Left lung (tissue), 10 donors: ENCODE results near the gene PDE11A. TPM values are rescaled to one million over a fixed set of nuclear protein-coding genes. Genes with fewer than 3 reads are reported as not detected.

ENCODE experiments used
- ATAC-seq: fragments of 200-7000 bp; cut with Tn5 transposase; one replicate; pipeline ENCODE4 v1.9.1; 2020; ENCODE audit warnings: moderate library complexity
- DNase-seq, 4 donors: peaks; one replicate each; pipeline ENCODE4 v3.0.0-alpha.2; 2013 to 2020
- H3K27ac ChIP-seq, 2 donors: fragments of 200-600 bp; sonication (generic) in 1 of 2; one replicate each; pipeline versions ENCODE4 v1.5.0 to v1.8.0; 2020 to 2021
- H3K27me3 ChIP-seq, 2 donors: fragments of 200-600 bp; sonication (generic) in 1 of 2; one replicate each; pipeline versions ENCODE4 v1.5.0 to v1.8.0; 2020 to 2021
- H3K36me3 ChIP-seq, 2 donors: fragments of 200-600 bp; sonication (generic) in 1 of 2; one replicate each; pipeline versions ENCODE4 v1.5.0 to v1.8.0; 2020 to 2021
- H3K4me1 ChIP-seq, 2 donors: fragments of 200-600 bp; one replicate each; pipeline ENCODE4 v1.8.0; 2021
- H3K4me3 ChIP-seq, 2 donors: fragments of 200-600 bp; sonication (generic) in 1 of 2; one replicate each; pipeline versions ENCODE4 v1.5.0 to v1.8.0; 2020 to 2021; ENCODE audit warnings: mild to moderate bottlenecking in 1 of 2
- H3K9me3 ChIP-seq, 2 donors: fragments of 200-600 bp; sonication (generic) in 1 of 2; one replicate each; pipeline versions ENCODE4 v1.5.0 to v1.8.0; 2020 to 2021
- intact Hi-C, 2 donors: fragments of 100-400 bp; cut with DNase I; formaldehyde crosslinking; loops; one replicate each; pipeline versions ENCODE4 v1.11.2 to v1.14.2; 2022
- polyA plus RNA-seq, 6 donors: library from polyadenylated mRNA; unstranded; fragments of 120-200 nt; gene quantifications; one replicate each; pipeline ENCODE4 v1.2.1, GENCODE V29; 2013; ENCODE audit not compliant: insufficient read length in 6 of 6
- total RNA-seq, 2 donors: library from RNA; stranded (reverse); fragmentation: NEBNext Ultra II Directional; extraction: Animal tissue kit (Norgen Biotek cat#: 25700); gene quantifications; one replicate each; pipeline ENCODE4 v1.2.1, GENCODE V29; 2021
- TF ChIP-seq, protein P1 (sequence below), 2 donors: fragments of 200-600 bp; sonication (generic) in 1 of 2; IDR thresholded peaks; one replicate each; pipeline versions ENCODE4 v1.5.0 to v1.8.0; 2021; ENCODE audit warnings: antibody characterized with exemption in 2 of 2
- donor health status: DM: no; HTN: yes; CAD: no.
- donor health status: DM: no; HTN: no; CAD: no.

PDE11A gene
- total and polyA plus RNA-seq, 8 donors = 0.24 to 0.73 (median 0.35) TPM

- TF ChIP-seq, protein P1, sequence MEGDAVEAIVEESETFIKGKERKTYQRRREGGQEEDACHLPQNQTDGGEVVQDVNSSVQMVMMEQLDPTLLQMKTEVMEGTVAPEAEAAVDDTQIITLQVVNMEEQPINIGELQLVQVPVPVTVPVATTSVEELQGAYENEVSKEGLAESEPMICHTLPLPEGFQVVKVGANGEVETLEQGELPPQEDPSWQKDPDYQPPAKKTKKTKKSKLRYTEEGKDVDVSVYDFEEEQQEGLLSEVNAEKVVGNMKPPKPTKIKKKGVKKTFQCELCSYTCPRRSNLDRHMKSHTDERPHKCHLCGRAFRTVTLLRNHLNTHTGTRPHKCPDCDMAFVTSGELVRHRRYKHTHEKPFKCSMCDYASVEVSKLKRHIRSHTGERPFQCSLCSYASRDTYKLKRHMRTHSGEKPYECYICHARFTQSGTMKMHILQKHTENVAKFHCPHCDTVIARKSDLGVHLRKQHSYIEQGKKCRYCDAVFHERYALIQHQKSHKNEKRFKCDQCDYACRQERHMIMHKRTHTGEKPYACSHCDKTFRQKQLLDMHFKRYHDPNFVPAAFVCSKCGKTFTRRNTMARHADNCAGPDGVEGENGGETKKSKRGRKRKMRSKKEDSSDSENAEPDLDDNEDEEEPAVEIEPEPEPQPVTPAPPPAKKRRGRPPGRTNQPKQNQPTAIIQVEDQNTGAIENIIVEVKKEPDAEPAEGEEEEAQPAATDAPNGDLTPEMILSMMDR (IDR thresholded peaks at IDR 0.05) = peak; percentile 55 to 60
- Histone ChIP-seq H3K9me3 (no peaks in the 10 kb centered on the region), H3K27ac (no peak overlapping the region), H3K36me3 (no peaks in the 10 kb centered on the region), H3K4me3 (no peak overlapping the region), H3K4me1 (no peaks in the 10 kb centered on the region), H3K27me3 (no peaks in the 10 kb centered on the region)
- DNase-seq (peak in 2 of 4 donors; percentile 7 to 33), ATAC-seq (peak; percentile 90)
- intact Hi-C loops = no loop called here
Measured at GRCh38 chr2:177983183-177983788, 89.3 kb downstream of the PDE11A start.

DNA sequence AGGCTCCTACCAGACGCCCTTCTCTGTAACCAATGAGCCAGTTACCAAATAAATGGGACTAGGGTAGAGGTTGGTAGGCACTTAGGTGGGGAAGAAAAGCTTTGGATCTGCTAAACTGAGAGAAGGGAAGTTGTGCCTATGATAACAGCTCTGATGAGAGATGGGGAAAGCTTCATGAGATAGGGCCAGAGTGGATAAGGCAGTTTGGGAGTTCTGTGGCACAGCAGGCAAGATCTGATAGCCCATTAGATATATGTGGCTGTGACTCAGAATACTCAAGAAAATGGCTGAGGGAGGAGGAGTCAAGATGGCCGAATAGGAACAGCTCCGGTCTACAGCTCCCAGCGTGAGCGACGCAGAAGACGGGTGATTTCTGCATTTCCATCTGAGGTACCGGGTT, 99.8 kb downstream of the PDE11A start:
- TF ChIP-seq, protein P1 (IDR thresholded peaks at IDR 0.05) = no peak
- ATAC-seq (no peak), DNase-seq (no peak)
- no peaks in the 10 kb centered on the region for H3K27me3 ChIP-seq
- no peaks in the 10 kb centered on the region for H3K36me3 ChIP-seq
- intact Hi-C loops = no loop called here
- H3K4me3 ChIP-seq = no peak overlapping the region
- no peaks in the 10 kb centered on the region for H3K4me1 ChIP-seq
- H3K27ac ChIP-seq = no peak overlapping the region
- H3K9me3 ChIP-seq = no peaks in the 10 kb centered on the region

DNA sequence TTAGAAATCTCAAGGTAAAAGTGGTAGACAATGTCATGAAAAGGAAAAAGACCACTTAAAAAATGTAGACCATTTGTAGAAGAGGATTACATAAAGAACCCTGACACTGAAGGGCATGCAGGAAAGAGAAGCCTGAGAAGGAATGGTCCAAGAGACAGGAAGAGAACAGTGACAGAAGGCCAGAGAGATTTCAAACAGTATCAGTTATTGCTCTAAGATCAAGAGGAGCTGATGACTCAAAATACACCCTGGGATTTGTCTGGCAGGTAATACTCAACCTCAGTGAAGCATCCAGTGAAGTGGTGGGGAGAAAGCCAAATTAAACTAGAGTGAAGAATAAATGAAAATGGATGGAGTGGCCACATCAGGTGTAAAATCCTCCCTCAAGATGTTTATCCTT, 100.5 kb downstream of the PDE11A start:
- Histone ChIP-seq H3K4me1 (no peaks in the 10 kb centered on the region), H3K4me3 (no peak overlapping the region), H3K9me3 (no peaks in the 10 kb centered on the region), H3K27ac (no peak overlapping the region), H3K27me3 (no peaks in the 10 kb centered on the region), H3K36me3 (no peaks in the 10 kb centered on the region)
- intact Hi-C loops = no loop called here
- ATAC-seq (no peak), DNase-seq (no peak)
- TF ChIP-seq, protein P1 (IDR thresholded peaks at IDR 0.05) = no peak

DNA sequence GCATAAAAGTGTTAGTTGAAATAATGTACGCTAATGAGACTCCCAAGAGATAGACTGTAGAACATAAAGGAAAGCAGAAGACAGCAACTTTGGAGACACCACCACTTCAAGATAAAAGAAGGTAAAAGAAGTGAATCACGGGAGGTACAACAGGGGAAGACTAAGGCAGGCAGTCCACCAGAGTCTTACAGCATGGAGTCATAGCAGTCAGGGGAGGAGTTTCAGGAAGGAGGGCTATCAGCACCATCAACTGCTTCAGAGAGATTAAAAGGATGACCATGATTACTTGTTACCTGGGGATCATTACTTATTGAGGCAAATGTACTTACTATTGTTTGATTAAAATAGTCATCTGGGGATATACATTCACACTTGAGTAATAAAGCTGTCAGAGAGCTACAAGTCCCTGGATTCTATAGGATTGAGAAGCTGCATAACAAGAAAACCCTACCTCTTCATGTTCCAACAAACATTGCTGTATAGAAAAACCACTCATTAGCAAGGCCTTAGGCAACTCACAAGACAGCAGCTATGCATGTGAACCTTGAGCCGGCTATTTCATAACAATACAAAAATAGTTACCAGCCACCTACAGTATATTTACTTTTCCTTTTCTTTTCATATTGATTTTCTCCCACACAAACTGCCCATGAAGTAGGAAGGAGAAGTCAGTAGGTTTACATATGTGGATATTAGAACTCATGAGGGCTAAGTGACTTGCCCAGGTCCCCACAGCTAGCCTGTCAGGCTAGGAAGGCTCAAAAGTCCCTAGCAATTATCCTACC, 101.7 kb downstream of the PDE11A start:
- no peaks in the 10 kb centered on the region for H3K36me3 ChIP-seq
- no peak overlapping the region for H3K4me3 ChIP-seq
- no peak overlapping the region for H3K27ac ChIP-seq
- TF ChIP-seq, protein P1 (IDR thresholded peaks at IDR 0.05) = no peak
- intact Hi-C loops = no loop called here
- H3K4me1 ChIP-seq = no peaks in the 10 kb centered on the region
- H3K27me3 ChIP-seq = no peaks in the 10 kb centered on the region
- ATAC-seq = no peak
- peak in 1 of 4 donors; percentile 0 for DNase-seq
- H3K9me3 ChIP-seq = no peaks in the 10 kb centered on the region

DNA sequence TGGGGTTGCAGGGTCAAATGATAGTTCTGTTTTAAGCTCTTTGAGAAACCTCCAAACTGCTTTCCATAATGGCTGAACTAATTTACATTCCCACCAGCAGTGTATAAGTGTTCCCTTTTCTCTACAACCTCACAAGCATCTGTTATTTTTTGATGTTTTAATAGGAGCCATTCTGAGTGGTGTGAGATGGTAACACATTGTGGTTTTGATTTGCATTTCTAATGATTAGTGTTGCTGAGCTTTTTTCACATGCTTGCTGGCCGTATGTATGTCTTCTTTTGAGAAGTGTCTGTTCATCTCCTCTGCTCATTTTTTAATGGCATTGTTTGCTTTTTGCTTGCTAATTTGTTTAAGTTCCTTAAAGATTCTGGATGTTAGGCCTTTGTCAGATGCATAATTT, 107.7 kb downstream of the PDE11A start:
- Histone ChIP-seq H3K27ac (no peak overlapping the region), H3K27me3 (no peaks in the 10 kb centered on the region), H3K4me1 (no peaks in the 10 kb centered on the region), H3K36me3 (no peaks in the 10 kb centered on the region), H3K9me3 (no peaks in the 10 kb centered on the region), H3K4me3 (no peak overlapping the region)
- ATAC-seq = no peak
- intact Hi-C loops = no loop called here
- TF ChIP-seq, protein P1 (IDR thresholded peaks at IDR 0.05) = no peak
- DNase-seq = no peak
